IMR-90 (cell line): Measurements from ENCODE around the gene NTN4. TPM values are rescaled to one million over a fixed set of nuclear protein-coding genes. Genes with fewer than 3 reads are reported as not detected.

ENCODE experiments used
- ATAC-seq: fragments of 200-7000 bp; cut with Tn5 transposase; 2 replicates; pipeline ENCODE4 v1.9.1; 2020; ENCODE audit warnings: low read depth, mild to moderate bottlenecking, moderate library complexity
- BruUV-seq: library from RNA; stranded (reverse); fragments of 400-500 nt; replicated peaks from 2 replicates; lab custom pipeline; 2021; lab: Mats Ljungman, UMichigan
- CTCF ChIA-PET: fragments of 300-600 bp; formaldehyde crosslinking; extraction: SDS; loops from one replicate; lab custom pipeline; 2021; ENCODE audit warnings: antibody characterized with exemption; lab: Yijun Ruan, JAX
- POLR2A ChIA-PET: fragments of 300-600 bp; sonication (Branson Sonifier 250); formaldehyde crosslinking; loops from one replicate; lab custom pipeline; 2022; ENCODE audit warnings: antibody characterized with exemption; ENCODE audit not compliant: unreplicated experiment; lab: Charles Lee
- DNase-seq: peaks from one replicate; pipeline ENCODE4 v3.0.0; 2013
- H2AFZ ChIP-seq: replicated peaks from 2 replicates; pipeline ENCODE3; 2013; ENCODE audit warnings: low read length, mild to moderate bottlenecking; ENCODE audit not compliant: poor library complexity
- H2AK5ac ChIP-seq: 2 replicates; pipeline ENCODE4 v1.6.1; 2013; ENCODE audit warnings: low read depth, low read length, inconsistent platforms
- H2AK9ac ChIP-seq: replicated peaks from 2 replicates; pipeline ENCODE3; 2013; ENCODE audit warnings: mild to moderate bottlenecking, low read depth, low read length, moderate library complexity; ENCODE audit not compliant: poor library complexity
- H2BK120ac ChIP-seq: 2 replicates; pipeline ENCODE4 v1.6.1; 2013; ENCODE audit warnings: low read depth, low read length, inconsistent platforms
- H2BK15ac ChIP-seq: 3 replicates; pipeline ENCODE4 v1.6.1; 2013; ENCODE audit warnings: low read depth, low read length, inconsistent platforms
- H2BK20ac ChIP-seq: 2 replicates; pipeline ENCODE4 v1.6.1; 2013; ENCODE audit warnings: low read depth, mild to moderate bottlenecking, inconsistent platforms, low read length, moderate library complexity
- H2BK5ac ChIP-seq: 2 replicates; pipeline ENCODE4 v1.6.1; 2013; ENCODE audit warnings: mild to moderate bottlenecking, low read depth, low read length, inconsistent platforms; ENCODE audit not compliant: poor library complexity, severe bottlenecking
- H3K14ac ChIP-seq: replicated peaks from 2 replicates; pipeline ENCODE4 v1.6.1; 2013; ENCODE audit warnings: low read depth, low read length, inconsistent platforms
- H3K18ac ChIP-seq: 2 replicates; pipeline ENCODE4 v1.6.1; 2013; ENCODE audit warnings: low read depth, low read length, control low read depth
- H3K23ac ChIP-seq: 2 replicates; pipeline ENCODE4 v1.6.1; 2013; ENCODE audit warnings: low read depth, low read length, inconsistent platforms
- H3K27ac ChIP-seq: 2 replicates; pipeline ENCODE4 v1.5.1; 2013; ENCODE audit warnings: mild to moderate bottlenecking, control low read depth, low read length; ENCODE audit not compliant: insufficient read depth
- H3K27me3 ChIP-seq: 2 replicates; pipeline ENCODE4 v1.6.1; 2013; ENCODE audit warnings: low read length; ENCODE audit not compliant: control insufficient read depth, insufficient read depth
- H3K36me3 ChIP-seq: 2 replicates; pipeline ENCODE4 v1.6.1; 2013; ENCODE audit warnings: low read length, mixed read lengths; ENCODE audit not compliant: control insufficient read depth, insufficient read depth
- H3K4ac ChIP-seq: 2 replicates; pipeline ENCODE4 v1.6.1; 2013; ENCODE audit warnings: low read depth, low read length, inconsistent platforms
- H3K4me1 ChIP-seq: 2 replicates; pipeline ENCODE4 v1.6.1; 2013; ENCODE audit warnings: low read length, mixed read lengths; ENCODE audit not compliant: control insufficient read depth, insufficient read depth
- H3K4me2 ChIP-seq: 2 replicates; pipeline ENCODE4 v1.6.1; 2013; ENCODE audit warnings: low read depth, mild to moderate bottlenecking, control low read depth, low read length, moderate library complexity
- H3K4me3 ChIP-seq: 2 replicates; pipeline ENCODE4 v1.5.1; 2013; ENCODE audit warnings: low read depth, mild to moderate bottlenecking, control low read depth, low read length, moderate library complexity; ENCODE audit not compliant: insufficient read depth
- H3K56ac ChIP-seq: 2 replicates; pipeline ENCODE4 v1.6.1; 2013; ENCODE audit warnings: low read length, inconsistent platforms; ENCODE audit not compliant: insufficient read depth; ENCODE audit errors: extremely low read depth
- H3K79me1 ChIP-seq, 2 experiments: 2 replicates each; pipeline ENCODE4 v1.6.1; 2013; ENCODE audit warnings: low read length in 2 of 2, inconsistent platforms in 1 of 2, low read depth in 1 of 2
- H3K9ac ChIP-seq: 2 replicates; pipeline ENCODE4 v1.6.1; 2013; ENCODE audit warnings: low read depth, low read length, control low read depth
- H3K9me1 ChIP-seq: 2 replicates; pipeline ENCODE4 v1.6.1; 2013; ENCODE audit warnings: low read length, inconsistent platforms; ENCODE audit not compliant: insufficient read depth
- H3K9me3 ChIP-seq: 2 replicates; pipeline ENCODE4 v1.6.1; 2013; ENCODE audit warnings: low read length; ENCODE audit not compliant: control insufficient read depth, insufficient read depth
- H4K20me1 ChIP-seq: 2 replicates; pipeline ENCODE4 v1.6.1; 2013; ENCODE audit warnings: low read length, inconsistent platforms; ENCODE audit not compliant: insufficient read depth
- H4K5ac ChIP-seq: 2 replicates; pipeline ENCODE4 v1.6.1; 2013; ENCODE audit warnings: mild to moderate bottlenecking, low read depth, low read length, control low read depth
- H4K8ac ChIP-seq, 2 experiments: 2 replicates each; pipeline ENCODE4 v1.6.1; 2013; ENCODE audit warnings: low read depth in 2 of 2, low read length in 2 of 2, control low read depth in 1 of 2, inconsistent platforms in 1 of 2
- H4K91ac ChIP-seq: 2 replicates; pipeline ENCODE4 v1.6.1; 2013; ENCODE audit warnings: low read depth, low read length, inconsistent platforms; ENCODE audit not compliant: insufficient read depth
- BHLHE40 ChIP-seq: fragments of 150-350 bp; IDR thresholded peaks from 2 replicates; pipeline ENCODE4 v1.6.1; 2016; ENCODE audit warnings: mild to moderate bottlenecking, low read depth, low read length
- CEBPB ChIP-seq: IDR thresholded peaks from 2 replicates; pipeline ENCODE4 v1.6.1; 2012; ENCODE audit warnings: low read depth, low read length, improper control_type of control experiment
- CHD1 ChIP-seq: IDR thresholded peaks from 2 replicates; pipeline ENCODE4 v1.6.1; 2012; ENCODE audit warnings: low read depth, low read length, improper control_type of control experiment
- CTCF ChIP-seq: conservative IDR thresholded peaks from 2 replicates; pipeline ENCODE4 v1.5.1; 2012; ENCODE audit warnings: mild to moderate bottlenecking, low read depth, low read length, improper control_type of control experiment
- ELK1 ChIP-seq: fragments of 150-350 bp; IDR thresholded peaks from 2 replicates; pipeline ENCODE4 v1.6.1; 2016; ENCODE audit warnings: low read depth, mild to moderate bottlenecking, low read length, moderate library complexity, borderline replicate concordance
- MAFK ChIP-seq: IDR thresholded peaks from 2 replicates; pipeline ENCODE4 v1.6.1; 2012; ENCODE audit warnings: low read depth, low read length, improper control_type of control experiment
- MAZ ChIP-seq: IDR thresholded peaks from 2 replicates; pipeline ENCODE4 v1.6.1; 2012; ENCODE audit warnings: low read depth, mild to moderate bottlenecking, low read length, improper control_type of control experiment, moderate library complexity, borderline replicate concordance
- MXI1 ChIP-seq: IDR thresholded peaks from 2 replicates; pipeline ENCODE4 v1.6.1; 2012; ENCODE audit warnings: low read depth, mild to moderate bottlenecking, low read length, moderate library complexity, borderline replicate concordance
- NFE2L2 ChIP-seq: fragments of 150-350 bp; IDR thresholded peaks from 2 replicates; pipeline ENCODE4 v1.6.1; 2016; ENCODE audit warnings: low read depth, mild to moderate bottlenecking, low read length
- POLR2A ChIP-seq: IDR thresholded peaks from 2 replicates; pipeline ENCODE4 v1.6.1; 2012; ENCODE audit warnings: mild to moderate bottlenecking, low read depth, low read length
- RAD21 ChIP-seq: IDR thresholded peaks from 2 replicates; pipeline ENCODE4 v1.6.1; 2012; ENCODE audit warnings: low read length, improper control_type of control experiment
- RFX5 ChIP-seq: IDR thresholded peaks from 2 replicates; pipeline ENCODE4 v1.8.0; 2012; ENCODE audit warnings: low read depth, mild to moderate bottlenecking, low read length, moderate library complexity
- SMC3 ChIP-seq: fragments of 150-350 bp; IDR thresholded peaks from 2 replicates; pipeline ENCODE4 v1.6.1; 2016; ENCODE audit warnings: low read depth, mild to moderate bottlenecking, antibody characterized with exemption, low read length, moderate library complexity
- dilution Hi-C: fragments of 300-500 bp; cut with HindIII; formaldehyde crosslinking; loops from one replicate; pipeline ENCODE4 v1.14.3; 2018; ENCODE audit warnings: low sequenced_read_pairs; ENCODE audit not compliant: unreplicated experiment
- in situ Hi-C: fragments of 300-500 bp; cut with MboI; formaldehyde crosslinking; loops from 3 replicates; pipeline ENCODE4 v1.14.3; 2019; ENCODE audit warnings: low sequenced_read_pairs, inconsistent platforms, mixed read lengths
- intact Hi-C: fragments of 100-400 bp; cut with micrococcal nuclease; formaldehyde crosslinking; loops from 2 replicates; pipeline ENCODE4 v1.10.0; 2022
- polyA plus RNA-seq, 3 experiments: library from polyadenylated mRNA; depleted of rRNA; stranded (reverse); fragments of >200 nt; gene quantifications; 2 replicates each; pipeline ENCODE4 v1.2.3, GENCODE V29; 2012; ENCODE audit warnings: low replicate concordance in 1 of 3
- total RNA-seq: library from RNA; depleted of rRNA; stranded (reverse); fragments of >200 nt; gene quantifications from 2 replicates; pipeline ENCODE4 v1.2.3, GENCODE V29; 2012
- TF ChIP-seq, protein P1 (sequence below): fragments of 150-350 bp; IDR thresholded peaks from 2 replicates; pipeline ENCODE4 v1.6.1; 2017; ENCODE audit warnings: mild to moderate bottlenecking, antibody characterized with exemption, low read length, low read depth

Gene NTN4
- total and polyA plus RNA-seq, 2 of the 4 experiments (the other 2 are of a cell fraction), result 54.6 to 56.6 TPM

- no peak for TF ChIP-seq BHLHE40
These were observed 90.2 kb downstream of the NTN4 start (continued) for GRCh38 chr12:95700316-95700785.

DNA sequence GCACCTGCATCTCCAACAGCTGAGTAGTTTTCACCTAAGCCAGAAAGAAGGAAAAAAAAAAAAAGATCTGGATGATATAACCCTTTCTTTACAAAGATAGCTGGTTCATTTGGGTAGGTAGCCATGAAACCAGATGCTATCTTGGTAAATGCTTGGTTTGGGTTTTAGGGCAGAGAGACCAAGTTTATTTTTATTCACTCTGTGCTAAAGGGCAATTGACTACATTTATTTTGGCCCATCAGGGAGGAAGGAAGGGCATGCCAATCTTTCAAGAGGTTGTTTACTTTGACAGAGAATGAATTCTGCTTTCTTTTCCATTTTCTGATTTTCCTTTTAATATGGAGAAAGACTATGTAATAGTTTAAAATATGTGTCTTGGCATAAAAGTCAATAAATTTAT, 91.0 kb downstream of the NTN4 start:
- no peak overlapping the region for H3K4me3 ChIP-seq
- no peaks in the 10 kb centered on the region for H3K27me3 ChIP-seq
- H3K4me2 ChIP-seq, result no peak overlapping the region
- POLR2A ChIA-PET, result no interaction called here
- H2AFZ ChIP-seq, result no peak overlapping the region
- no peak overlapping the region for H2AK9ac ChIP-seq
- H3K23ac ChIP-seq, result no peak overlapping the region
- no TSS peak for BruUV-seq
- no peak for DNase-seq
- intact Hi-C loops (no loop called here), in situ Hi-C loops (no loop called here), dilution Hi-C loops (no loop called here)
- H3K9ac ChIP-seq, result no peak overlapping the region
- peak overlapping the region; percentile 2; the same call in 1 of the 2 replicates for H4K91ac ChIP-seq
- 0 out of 2 replicates have a peak overlapping the region, but pooled peaks have one; percentile 48 for H2AK5ac ChIP-seq
- no peaks in the 10 kb centered on the region for H3K9me3 ChIP-seq
- H4K20me1 ChIP-seq, result no peaks in the 10 kb centered on the region; the same call in 1 of the 2 replicates
- peak overlapping the region; percentile 70; the same call in 1 of the 2 replicates for H3K18ac ChIP-seq
- H4K8ac ChIP-seq, result peak overlapping the region in 1 of 2 experiments; percentile 22; a peak in 1 of 4 replicates
- peak overlapping the region; percentile 54; the same call in 1 of the 2 replicates for H4K5ac ChIP-seq
- 0 out of 2 replicates have a peak, but pooled peaks cover 3% of the 10 kb centered on the region for H3K9me1 ChIP-seq
- H3K27ac ChIP-seq, result no peak overlapping the region
- H3K4ac ChIP-seq, result 0 out of 2 replicates have a peak overlapping the region, but pooled peaks have one; percentile 36
- no peak overlapping the region for H2BK5ac ChIP-seq
- H3K14ac ChIP-seq, result peak overlapping the region; percentile 25; the same call in 1 of the 2 replicates
- H3K36me3 ChIP-seq, result peaks cover 3% of the 10 kb centered on the region; the same call in 1 of the 2 replicates
- peak overlapping the region; percentile 30; the same call in 1 of the 2 replicates for H2BK120ac ChIP-seq
- CTCF ChIA-PET, result interaction anchor here (0.6 kb wide), 1 partner anchor 23 kb away, joined by 3 read pairs; no protein-coding TSS in a partner anchor
- peaks cover 4% of the 10 kb centered on the region; the same call in 1 of the 2 replicates for H3K4me1 ChIP-seq
- H2BK20ac ChIP-seq, result no peak overlapping the region
- H3K56ac ChIP-seq, result no peak overlapping the region
- ATAC-seq, result no peak
- H2BK15ac ChIP-seq, result no peak overlapping the region
- peaks cover 0 to 9% of the 10 kb centered on the region in 2 experiments; a peak in 1 of 4 replicates for H3K79me1 ChIP-seq
- TF ChIP-seq POLR2A (no peak), CHD1 (no peak), MAFK (no peak), RFX5 (no peak), ELK1 (no peak), MAZ (no peak), CTCF (no peak), CEBPB (no peak), MXI1 (no peak), SMC3 (no peak), NFE2L2 (no peak), RAD21 (no peak)
- TF ChIP-seq, protein P1, sequence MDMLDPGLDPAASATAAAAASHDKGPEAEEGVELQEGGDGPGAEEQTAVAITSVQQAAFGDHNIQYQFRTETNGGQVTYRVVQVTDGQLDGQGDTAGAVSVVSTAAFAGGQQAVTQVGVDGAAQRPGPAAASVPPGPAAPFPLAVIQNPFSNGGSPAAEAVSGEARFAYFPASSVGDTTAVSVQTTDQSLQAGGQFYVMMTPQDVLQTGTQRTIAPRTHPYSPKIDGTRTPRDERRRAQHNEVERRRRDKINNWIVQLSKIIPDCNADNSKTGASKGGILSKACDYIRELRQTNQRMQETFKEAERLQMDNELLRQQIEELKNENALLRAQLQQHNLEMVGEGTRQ, result no peak
